ENCODE measurements around the gene IPO11.

The IPO11 gene

DNA sequence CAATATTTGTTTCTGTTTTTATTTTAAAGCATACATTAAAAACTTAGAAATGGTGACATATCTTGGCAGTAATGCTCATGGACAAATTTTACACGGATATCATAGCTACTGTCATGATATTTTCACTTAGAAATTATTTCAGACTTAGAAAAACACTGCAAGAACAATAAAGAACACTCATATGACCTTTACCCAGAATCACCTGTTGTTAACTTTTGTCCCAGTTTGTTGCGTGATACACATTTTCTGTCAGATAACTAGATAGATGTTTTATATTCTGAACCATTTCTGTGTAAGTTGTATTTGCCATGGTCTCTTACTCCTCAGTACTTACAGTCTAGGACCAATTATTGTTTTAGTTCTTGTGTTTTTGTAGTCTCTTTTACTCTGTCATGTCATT, 162.5 kb downstream of the IPO11 start:
- Histone ChIP-seq H3K27me3 (ENCODE audit: low read depth, low read length) (no peaks in the 10 kb centered on the region), H3K27ac (ENCODE audit: low read length) (no peak overlapping the region), H3K36me3 (ENCODE audit: control insufficient read depth in 1 of 2, insufficient read depth in 2 of 2, low read length in 2 of 2) (no peaks in the 10 kb centered on the region), H3K9me3 (ENCODE audit: control insufficient read depth in 1 of 2, low read length in 2 of 2) (no peaks in the 10 kb centered on the region), H3K4me1 (ENCODE audit: control insufficient read depth in 1 of 2, insufficient read depth in 2 of 2, low read length in 2 of 2) (no peaks in the 10 kb centered on the region), H3K4me3 (ENCODE audit: low read depth in 1 of 2, low read length in 2 of 2) (no peak overlapping the region)

DNA sequence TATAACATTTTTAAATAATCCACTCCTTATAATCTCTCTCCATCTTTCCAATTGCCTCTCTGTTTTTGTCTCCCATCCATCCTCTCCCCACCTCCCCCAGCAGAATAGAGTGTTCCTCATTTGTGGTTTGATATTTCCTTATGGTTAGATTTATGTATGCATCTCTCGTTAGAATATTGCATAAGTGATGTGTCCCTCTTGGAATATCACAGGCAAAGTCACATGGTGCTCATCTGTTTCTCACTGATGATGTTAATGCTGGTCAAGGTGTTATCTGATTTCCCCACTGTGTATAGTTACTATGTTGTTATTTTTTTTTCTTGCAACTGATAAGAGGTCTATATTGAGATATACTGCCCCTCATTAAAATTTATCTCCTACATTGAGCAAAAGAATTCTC, 162.9 kb downstream of the IPO11 start:
- Histone ChIP-seq H3K36me3 (ENCODE audit: control insufficient read depth in 1 of 2, insufficient read depth in 2 of 2, low read length in 2 of 2) (peaks cover 0 to 1% of the 10 kb centered on the region in 2 donors), H3K4me3 (ENCODE audit: low read depth in 1 of 2, low read length in 2 of 2) (no peak overlapping the region), H3K27ac (ENCODE audit: low read length) (no peak overlapping the region), H3K27me3 (ENCODE audit: low read depth, low read length) (no peaks in the 10 kb centered on the region), H3K4me1 (ENCODE audit: control insufficient read depth in 1 of 2, insufficient read depth in 2 of 2, low read length in 2 of 2) (no peaks in the 10 kb centered on the region), H3K9me3 (ENCODE audit: control insufficient read depth in 1 of 2, low read length in 2 of 2) (no peaks in the 10 kb centered on the region)

- H3K27me3 ChIP-seq (ENCODE audit: low read depth, low read length): no peaks in the 10 kb centered on the region
- no peaks in the 10 kb centered on the region for H3K4me1 ChIP-seq (ENCODE audit: control insufficient read depth in 1 of 2, insufficient read depth in 2 of 2, low read length in 2 of 2)
- no peak overlapping the region for H3K27ac ChIP-seq (ENCODE audit: low read length)
- H3K36me3 ChIP-seq (ENCODE audit: control insufficient read depth in 1 of 2, insufficient read depth in 2 of 2, low read length in 2 of 2): peaks cover 0 to 5% of the 10 kb centered on the region in 2 donors
- H3K9me3 ChIP-seq (ENCODE audit: control insufficient read depth in 1 of 2, low read length in 2 of 2): no peaks in the 10 kb centered on the region
- no peak overlapping the region for H3K4me3 ChIP-seq (ENCODE audit: low read depth in 1 of 2, low read length in 2 of 2)
These were observed 164.1 kb downstream of the IPO11 start for GRCh38 chr5:62576570-62577170.

DNA sequence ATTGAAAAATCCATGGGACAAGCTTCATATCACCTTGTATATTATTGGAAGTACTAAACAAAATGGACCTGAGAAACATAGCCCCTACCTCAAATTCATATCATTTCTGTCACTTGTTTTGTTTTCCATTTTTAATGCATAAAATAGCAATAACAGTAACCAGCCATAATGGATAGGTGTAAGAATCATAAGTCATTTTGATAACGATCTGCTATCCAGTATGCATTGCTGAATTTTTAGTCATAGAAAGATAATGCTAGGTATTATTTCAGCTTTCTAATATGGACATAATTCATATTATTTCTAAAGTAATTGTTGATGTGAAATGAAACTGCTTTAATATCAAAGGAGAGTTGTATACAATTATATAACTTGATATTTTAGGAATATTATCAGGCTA, 164.9 kb downstream of the IPO11 start:
- Histone ChIP-seq H3K36me3 (ENCODE audit: control insufficient read depth in 1 of 2, insufficient read depth in 2 of 2, low read length in 2 of 2) (peaks cover 0 to 5% of the 10 kb centered on the region in 2 donors), H3K9me3 (ENCODE audit: control insufficient read depth in 1 of 2, low read length in 2 of 2) (no peaks in the 10 kb centered on the region), H3K27me3 (ENCODE audit: low read depth, low read length) (no peaks in the 10 kb centered on the region), H3K4me1 (ENCODE audit: control insufficient read depth in 1 of 2, insufficient read depth in 2 of 2, low read length in 2 of 2) (no peaks in the 10 kb centered on the region), H3K4me3 (ENCODE audit: low read depth in 1 of 2, low read length in 2 of 2) (no peak overlapping the region), H3K27ac (ENCODE audit: low read length) (no peak overlapping the region)

DNA sequence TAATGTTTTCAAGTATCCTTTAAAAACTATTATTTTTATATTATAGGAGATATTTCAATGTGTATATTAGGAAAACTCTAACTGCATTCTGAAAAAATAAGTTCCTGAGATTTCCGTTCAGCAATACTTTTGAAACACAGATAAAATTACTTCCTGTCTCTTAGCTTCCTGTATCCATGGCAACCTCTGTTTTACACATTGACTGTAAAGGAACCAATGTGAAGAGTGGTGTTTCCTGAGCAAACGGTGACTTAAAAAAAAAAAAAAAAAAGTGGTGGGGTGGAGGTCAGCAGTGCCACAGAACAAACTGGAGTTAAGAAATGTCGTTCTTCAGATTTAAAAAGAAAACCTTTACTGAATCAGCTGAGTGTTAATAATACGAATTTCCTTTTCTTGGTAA, 166.0 kb downstream of the IPO11 start, which contains the start of gene LRRC70:
Gene LRRC70, plus strand, starts transcription at position 280 of the 400 bp plus-strand sequence. CDS start 620 bp downstream, outside the sequence.
- no peaks in the 10 kb centered on the region for H3K4me1 ChIP-seq (ENCODE audit: control insufficient read depth in 1 of 2, insufficient read depth in 2 of 2, low read length in 2 of 2)
- no peak within 1 kb of the TSS for H3K27ac ChIP-seq (ENCODE audit: low read length)
- H3K4me3 ChIP-seq (ENCODE audit: low read depth in 1 of 2, low read length in 2 of 2): no peak within 1 kb of the TSS
- H3K9me3 ChIP-seq (ENCODE audit: control insufficient read depth in 1 of 2, low read length in 2 of 2): no peaks in the 10 kb centered on the region
- H3K36me3 ChIP-seq (ENCODE audit: control insufficient read depth in 1 of 2, insufficient read depth in 2 of 2, low read length in 2 of 2): peaks cover 0 to 5% of the 10 kb centered on the region in 2 donors
- no peaks in the 10 kb centered on the region for H3K27me3 ChIP-seq (ENCODE audit: low read depth, low read length)

DNA sequence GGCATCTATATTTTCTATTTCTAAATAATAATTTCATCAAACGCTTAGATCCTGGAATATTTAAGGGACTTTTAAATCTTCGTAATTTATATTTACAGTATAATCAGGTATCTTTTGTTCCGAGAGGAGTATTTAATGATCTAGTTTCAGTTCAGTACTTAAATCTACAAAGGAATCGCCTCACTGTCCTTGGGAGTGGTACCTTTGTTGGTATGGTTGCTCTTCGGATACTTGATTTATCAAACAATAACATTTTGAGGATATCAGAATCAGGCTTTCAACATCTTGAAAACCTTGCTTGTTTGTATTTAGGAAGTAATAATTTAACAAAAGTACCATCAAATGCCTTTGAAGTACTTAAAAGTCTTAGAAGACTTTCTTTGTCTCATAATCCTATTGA, 167.2 kb downstream of the IPO11 start:
- peaks cover 0 to 5% of the 10 kb centered on the region in 2 donors for H3K36me3 ChIP-seq (ENCODE audit: control insufficient read depth in 1 of 2, insufficient read depth in 2 of 2, low read length in 2 of 2)
- no peaks in the 10 kb centered on the region for H3K9me3 ChIP-seq (ENCODE audit: control insufficient read depth in 1 of 2, low read length in 2 of 2)
- H3K4me3 ChIP-seq (ENCODE audit: low read depth in 1 of 2, low read length in 2 of 2): no peak overlapping the region
- no peaks in the 10 kb centered on the region for H3K27me3 ChIP-seq (ENCODE audit: low read depth, low read length)
- no peak overlapping the region for H3K27ac ChIP-seq (ENCODE audit: low read length)
- no peaks in the 10 kb centered on the region for H3K4me1 ChIP-seq (ENCODE audit: control insufficient read depth in 1 of 2, insufficient read depth in 2 of 2, low read length in 2 of 2)

DNA sequence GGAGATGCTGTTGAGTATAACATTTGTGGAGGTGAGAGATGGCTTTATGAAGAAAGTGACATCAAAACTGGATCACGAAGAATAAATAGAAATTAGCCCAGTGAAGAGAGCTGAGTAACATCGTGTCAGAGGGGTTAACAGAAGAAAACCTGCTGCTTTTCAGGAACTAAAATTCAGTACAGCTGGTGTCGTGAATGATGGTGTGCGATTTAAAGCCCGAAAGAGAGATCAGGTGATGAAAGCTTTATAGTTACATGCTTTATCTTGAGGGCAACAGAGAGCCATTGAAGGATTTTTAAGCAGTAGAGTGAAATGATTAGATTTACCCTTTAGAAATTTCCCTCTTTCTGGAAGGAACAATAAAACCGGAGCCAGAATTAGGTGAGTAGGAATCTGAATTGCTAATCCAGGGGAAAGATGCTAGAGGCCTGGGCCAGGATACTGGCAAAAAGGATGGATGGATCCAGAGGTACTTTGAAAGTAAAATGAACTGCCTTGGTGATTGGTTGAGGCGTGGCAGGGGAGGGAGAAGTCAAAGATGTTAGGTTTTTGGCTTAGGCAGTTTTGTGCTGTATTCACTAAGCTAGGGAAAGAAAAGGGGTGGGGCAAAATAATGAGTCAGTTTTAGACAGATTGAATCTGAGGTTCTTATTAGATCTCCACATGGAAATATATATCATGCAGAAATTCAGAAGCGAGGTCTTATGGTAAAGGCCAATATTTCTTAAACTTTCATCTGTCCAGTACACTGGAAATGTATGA, 169.5 kb downstream of the IPO11 start:
- Histone ChIP-seq H3K36me3 (ENCODE audit: control insufficient read depth in 1 of 2, insufficient read depth in 2 of 2, low read length in 2 of 2) (peaks cover 0 to 5% of the 10 kb centered on the region in 2 donors), H3K4me3 (ENCODE audit: low read depth in 1 of 2, low read length in 2 of 2) (no peak overlapping the region), H3K9me3 (ENCODE audit: control insufficient read depth in 1 of 2, low read length in 2 of 2) (no peaks in the 10 kb centered on the region), H3K27me3 (ENCODE audit: low read depth, low read length) (no peaks in the 10 kb centered on the region), H3K4me1 (ENCODE audit: control insufficient read depth in 1 of 2, insufficient read depth in 2 of 2, low read length in 2 of 2) (no peaks in the 10 kb centered on the region), H3K27ac (ENCODE audit: low read length) (no peak overlapping the region)

- Histone ChIP-seq H3K36me3 (ENCODE audit: control insufficient read depth in 1 of 2, insufficient read depth in 2 of 2, low read length in 2 of 2) (peaks cover 0 to 5% of the 10 kb centered on the region in 2 donors), H3K4me3 (ENCODE audit: low read depth in 1 of 2, low read length in 2 of 2) (no peak overlapping the region), H3K27me3 (ENCODE audit: low read depth, low read length) (no peaks in the 10 kb centered on the region), H3K9me3 (ENCODE audit: control insufficient read depth in 1 of 2, low read length in 2 of 2) (no peaks in the 10 kb centered on the region), H3K27ac (ENCODE audit: low read length) (no peak overlapping the region), H3K4me1 (ENCODE audit: control insufficient read depth in 1 of 2, insufficient read depth in 2 of 2, low read length in 2 of 2) (no peaks in the 10 kb centered on the region)
These were observed 171.8 kb downstream of the IPO11 start for GRCh38 chr5:62584391-62584790.

GRCh38 chr5:62585306-62585705, 172.7 kb downstream of the IPO11 start:
- Histone ChIP-seq H3K4me1 (ENCODE audit: control insufficient read depth in 1 of 2, insufficient read depth in 2 of 2, low read length in 2 of 2) (no peaks in the 10 kb centered on the region), H3K9me3 (ENCODE audit: control insufficient read depth in 1 of 2, low read length in 2 of 2) (no peaks in the 10 kb centered on the region), H3K36me3 (ENCODE audit: control insufficient read depth in 1 of 2, insufficient read depth in 2 of 2, low read length in 2 of 2) (peaks cover 0 to 5% of the 10 kb centered on the region in 2 donors), H3K27me3 (ENCODE audit: low read depth, low read length) (no peaks in the 10 kb centered on the region), H3K4me3 (ENCODE audit: low read depth in 1 of 2, low read length in 2 of 2) (no peak overlapping the region), H3K27ac (ENCODE audit: low read length) (no peak overlapping the region)

GRCh38 chr5:62585751-62586150, 173.2 kb downstream of the IPO11 start:
- Histone ChIP-seq H3K27me3 (ENCODE audit: low read depth, low read length) (no peaks in the 10 kb centered on the region), H3K36me3 (ENCODE audit: control insufficient read depth in 1 of 2, insufficient read depth in 2 of 2, low read length in 2 of 2) (peaks cover 0 to under 1% of the 10 kb centered on the region in 2 donors), H3K4me3 (ENCODE audit: low read depth in 1 of 2, low read length in 2 of 2) (no peak overlapping the region), H3K27ac (ENCODE audit: low read length) (no peak overlapping the region), H3K9me3 (ENCODE audit: control insufficient read depth in 1 of 2, low read length in 2 of 2) (no peaks in the 10 kb centered on the region), H3K4me1 (ENCODE audit: control insufficient read depth in 1 of 2, insufficient read depth in 2 of 2, low read length in 2 of 2) (no peaks in the 10 kb centered on the region)

- no peak overlapping the region for H3K27ac ChIP-seq (ENCODE audit: low read length)
- H3K4me3 ChIP-seq (ENCODE audit: low read depth in 1 of 2, low read length in 2 of 2): no peak overlapping the region
- H3K27me3 ChIP-seq (ENCODE audit: low read depth, low read length): no peaks in the 10 kb centered on the region
- H3K36me3 ChIP-seq (ENCODE audit: control insufficient read depth in 1 of 2, insufficient read depth in 2 of 2, low read length in 2 of 2): peaks cover 5 to 15% of the 10 kb centered on the region in 2 donors
- H3K9me3 ChIP-seq (ENCODE audit: control insufficient read depth in 1 of 2, low read length in 2 of 2): no peaks in the 10 kb centered on the region
- no peaks in the 10 kb centered on the region for H3K4me1 ChIP-seq (ENCODE audit: control insufficient read depth in 1 of 2, insufficient read depth in 2 of 2, low read length in 2 of 2)
These were observed 175.2 kb downstream of the IPO11 start for GRCh38 chr5:62587737-62588136.
